Kidney capillary endothelial cell (primary cell): ENCODE measurements around the gene RTN4IP1.

ENCODE experiments used
- DNase-seq: peaks from one replicate; pipeline ENCODE4 v3.0.0-alpha.2; 2018; ENCODE audit warnings: low spot score

RTN4IP1 gene

DNA sequence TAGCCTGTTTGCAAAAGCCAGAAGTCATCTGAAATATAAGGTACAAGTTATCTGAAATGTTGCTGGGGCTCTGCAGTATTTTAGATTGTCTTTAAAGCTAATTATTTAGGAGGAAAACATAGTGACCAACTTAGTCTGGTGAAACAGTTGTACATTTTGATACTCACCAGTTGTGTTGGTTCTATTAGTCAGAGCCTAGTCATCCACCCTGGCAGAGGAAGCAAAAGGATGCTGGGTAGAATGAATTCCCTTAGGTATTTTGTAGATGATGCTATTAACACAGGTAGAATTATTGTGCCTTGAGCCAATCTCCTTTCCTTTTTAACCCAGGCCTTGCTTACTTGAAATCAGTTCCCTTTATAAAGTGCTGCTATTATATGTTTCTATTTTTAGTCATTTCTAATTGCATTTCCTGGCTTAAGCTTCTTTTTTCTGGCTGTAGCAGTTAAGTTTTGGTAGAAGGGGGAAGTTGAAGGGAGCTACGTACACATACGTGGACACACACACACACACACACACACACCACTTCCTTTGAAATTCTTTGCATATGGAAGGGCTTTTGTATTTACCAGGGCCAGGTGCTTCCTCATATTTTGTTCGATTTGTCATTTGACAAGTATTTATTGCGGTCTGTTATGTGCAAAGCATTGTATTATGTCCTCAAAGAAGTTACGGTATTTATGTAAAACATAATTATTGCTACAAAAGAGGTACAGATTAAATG, 82.4 kb downstream of the RTN4IP1 start:
- peak; percentile 92 for DNase-seq

DNA sequence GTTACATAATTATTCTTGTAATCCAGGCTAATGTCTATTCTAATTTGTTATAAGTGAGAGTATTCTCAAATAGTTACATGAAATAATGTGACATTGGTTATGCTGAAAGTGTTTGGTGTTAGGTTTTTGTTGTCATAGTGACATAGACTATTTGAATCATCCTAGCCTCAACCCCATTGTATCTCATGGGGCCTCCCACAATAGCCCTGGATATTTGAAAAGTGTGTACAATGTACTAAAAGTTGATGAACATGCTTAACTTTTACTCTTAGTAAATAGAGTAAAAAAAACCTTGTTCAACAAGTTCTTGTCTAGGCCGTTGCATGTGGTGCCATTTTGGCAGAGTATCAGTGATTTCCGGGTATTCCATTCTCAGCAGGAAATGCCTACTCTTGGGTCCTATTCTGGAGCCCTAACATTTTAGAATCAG, 83.0 kb downstream of the RTN4IP1 start:
- DNase-seq = peak; percentile 77

DNA sequence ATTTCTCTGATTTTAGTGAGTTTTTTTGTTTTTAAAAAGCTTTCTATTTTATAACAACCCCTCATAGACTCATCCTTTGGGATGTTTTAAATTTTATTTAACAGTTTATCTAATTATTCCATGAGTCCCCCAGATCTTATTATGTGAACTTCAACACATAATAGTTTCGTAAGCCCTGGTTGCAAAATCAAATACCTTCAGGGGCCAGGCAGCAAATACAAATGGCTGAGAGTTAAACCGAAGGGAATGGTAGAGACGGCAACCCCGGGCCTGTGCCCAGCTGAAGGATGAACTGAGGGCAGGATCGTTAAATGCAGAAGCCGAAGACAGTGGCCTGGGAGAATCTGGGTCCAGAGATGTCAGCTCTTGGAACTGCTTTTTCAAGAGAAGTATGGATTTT, 88.4 kb downstream of the RTN4IP1 start:
- no peak for DNase-seq

DNA sequence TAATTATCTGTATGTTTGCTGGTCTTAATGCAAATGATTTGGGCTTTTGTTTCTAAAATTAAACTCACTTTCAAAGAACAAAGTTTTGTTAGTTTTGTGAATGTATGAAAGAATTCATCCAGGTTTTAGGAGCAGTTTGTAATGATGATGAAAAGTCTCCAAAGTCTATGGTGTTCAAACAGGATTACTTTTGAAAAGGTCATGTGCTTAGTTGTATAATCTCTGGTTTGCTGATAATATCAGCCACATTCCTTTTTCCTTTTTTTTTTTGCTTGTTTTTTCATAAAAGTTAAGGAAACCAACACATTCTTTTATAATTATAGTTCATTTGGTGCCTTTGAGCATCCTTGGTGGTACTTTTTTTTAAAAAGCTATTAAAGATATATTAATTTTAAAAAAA, 88.9 kb downstream of the RTN4IP1 start:
- no peak for DNase-seq

DNA sequence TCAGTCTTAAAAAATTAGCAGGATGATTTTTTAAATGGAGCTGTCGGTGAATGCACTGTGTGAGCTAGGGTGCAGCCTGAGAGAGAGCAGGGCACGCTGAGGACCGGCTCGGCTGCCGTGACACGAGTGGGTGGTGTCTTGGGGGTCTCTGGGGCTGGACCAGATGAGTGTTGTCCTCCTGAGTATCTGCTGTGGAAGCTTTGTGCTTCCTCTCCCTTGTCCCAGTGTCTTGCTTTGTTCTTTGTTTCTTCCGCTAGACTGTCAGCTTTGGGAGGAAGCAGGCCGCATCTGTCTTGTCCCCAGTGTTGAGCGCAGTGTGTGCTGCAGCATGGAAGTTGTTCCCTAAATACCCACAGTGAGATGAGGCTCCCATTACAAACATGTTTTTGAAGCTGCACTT, 89.4 kb downstream of the RTN4IP1 start:
- no peak for DNase-seq

DNA sequence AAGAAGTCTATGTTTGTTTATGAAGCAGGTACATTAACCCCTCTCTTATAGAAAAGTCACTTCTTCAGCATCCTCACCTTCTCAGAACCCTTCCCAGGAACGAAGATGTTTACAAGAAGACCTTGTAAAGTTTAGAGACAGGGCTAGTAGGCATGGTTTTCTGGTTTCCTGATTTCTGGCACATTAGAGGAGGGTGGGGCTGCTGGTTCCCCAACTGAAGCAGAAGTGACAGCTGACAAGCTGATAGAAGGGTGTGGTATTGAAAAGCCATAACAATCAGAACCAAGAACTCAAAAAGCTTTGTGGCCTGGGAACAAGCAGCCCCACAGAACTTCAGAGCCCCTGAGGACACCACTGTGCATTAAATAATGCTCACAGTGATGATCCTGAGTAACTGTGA, 91.2 kb downstream of the RTN4IP1 start:
- DNase-seq = no peak

DNA sequence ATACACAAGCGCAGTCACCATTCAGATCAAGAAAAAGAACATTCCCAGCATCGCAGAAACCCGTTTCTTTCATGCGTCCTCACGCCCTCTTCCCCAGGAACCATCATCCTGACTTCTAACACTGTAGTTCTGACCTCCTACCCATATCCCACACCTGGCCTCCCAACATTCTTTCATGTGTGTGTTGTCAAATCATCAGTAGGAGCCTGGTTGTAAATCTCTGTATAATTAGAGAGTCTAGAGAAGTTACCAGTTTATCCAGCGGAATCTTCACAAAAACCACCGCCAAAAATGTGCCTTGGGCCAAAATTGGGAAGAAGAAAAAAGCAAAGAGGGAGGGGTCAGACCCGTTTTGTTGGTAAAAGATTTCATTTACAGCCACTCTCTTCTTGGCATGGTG, 91.6 kb downstream of the RTN4IP1 start:
- no peak for DNase-seq

DNA sequence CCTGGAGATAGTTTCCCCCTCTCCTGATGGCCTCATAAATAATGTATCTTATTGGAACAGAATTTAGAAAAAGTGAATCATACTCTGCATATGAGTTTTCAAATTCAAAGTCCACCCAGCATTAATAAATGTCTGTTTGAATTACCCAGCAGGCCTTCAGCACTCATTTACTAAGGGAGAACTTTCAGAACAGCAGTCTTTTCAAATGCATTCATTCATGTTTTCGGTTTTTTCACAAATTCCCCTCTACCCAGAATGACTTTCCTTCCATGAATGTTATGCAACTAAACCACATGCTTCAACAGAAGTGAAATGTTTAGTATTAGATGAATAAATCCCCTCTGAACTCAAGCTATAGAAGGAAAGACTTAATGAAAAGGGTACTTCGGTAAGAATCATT, 92.4 kb downstream of the RTN4IP1 start:
- no peak for DNase-seq

DNA sequence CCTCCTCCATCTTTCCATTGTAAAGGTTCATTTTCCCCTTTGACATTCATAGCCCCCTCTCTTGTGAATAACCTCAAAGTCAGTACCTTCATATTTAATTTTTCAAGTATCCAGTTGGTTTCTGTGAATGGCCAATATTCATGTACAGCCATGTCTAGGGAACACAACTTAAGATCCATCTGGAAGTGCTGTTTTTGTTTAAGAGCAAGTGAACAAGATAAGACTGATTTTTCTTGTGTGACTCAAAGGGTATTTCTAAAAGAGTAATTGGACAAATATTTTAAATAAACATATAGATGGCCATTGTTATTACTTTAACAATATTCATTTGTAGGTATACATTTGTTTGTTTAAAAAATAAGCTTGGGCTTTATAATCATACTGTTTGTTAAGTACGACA, 92.9 kb downstream of the RTN4IP1 start:
- no peak for DNase-seq

DNA sequence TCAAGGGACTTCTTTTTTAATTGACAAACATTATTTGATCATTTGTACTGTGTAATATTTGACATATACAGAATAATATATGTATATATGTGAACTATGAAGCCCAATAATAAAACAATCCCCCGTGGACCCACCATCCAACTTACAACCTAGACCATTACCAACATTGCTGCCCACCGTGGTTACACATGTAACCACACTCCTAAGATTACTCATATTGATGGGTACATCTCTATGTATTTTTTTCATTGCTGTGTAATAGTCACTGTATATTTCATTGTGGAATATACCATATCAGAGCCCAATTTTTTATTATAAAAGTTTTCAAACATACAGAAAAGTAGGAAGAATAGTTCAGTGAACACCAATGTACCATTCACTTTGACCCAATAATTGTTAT, 94.3 kb downstream of the RTN4IP1 start:
- no peak for DNase-seq

DNA sequence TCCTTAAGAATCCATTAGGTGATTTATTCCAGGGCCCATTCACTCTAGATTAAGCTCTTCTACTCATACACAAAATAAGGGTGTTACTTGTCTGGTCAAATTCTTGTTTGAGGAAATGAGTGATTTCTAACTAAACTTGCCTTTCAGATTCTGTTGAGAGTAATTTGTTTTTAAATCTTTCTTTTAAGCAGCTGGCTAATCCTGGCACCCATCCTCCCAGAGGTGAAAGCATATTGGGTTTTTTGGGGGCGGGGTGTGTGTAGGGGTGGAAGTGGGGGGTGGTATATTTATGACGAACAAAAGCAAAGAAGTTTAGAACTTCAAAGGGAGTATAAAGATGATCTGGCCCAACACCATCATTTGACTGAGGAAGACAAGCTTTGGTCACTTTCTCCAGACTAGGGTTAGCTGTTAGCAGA, 94.7 kb downstream of the RTN4IP1 start:
- no peak for DNase-seq

DNA sequence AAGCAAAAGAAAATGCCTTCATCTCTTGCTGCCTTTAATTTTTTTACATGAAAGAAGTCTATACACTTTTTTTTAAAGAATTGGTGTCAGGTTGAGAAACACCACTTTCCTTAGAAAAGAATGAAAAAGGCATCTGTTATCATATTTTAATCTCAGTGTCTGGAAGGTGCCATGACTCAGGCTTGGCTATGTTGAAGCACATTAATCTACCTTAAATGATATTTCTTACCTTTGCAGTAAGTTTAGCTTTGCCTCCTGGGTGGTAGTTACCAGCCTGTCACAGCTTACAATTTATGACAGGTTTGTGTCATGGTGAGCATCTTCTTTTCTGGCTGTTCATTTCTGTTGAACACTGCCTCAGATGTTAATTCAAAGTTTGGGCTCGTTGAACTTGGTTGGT, 95.3 kb downstream of the RTN4IP1 start:
- DNase-seq = no peak

DNA sequence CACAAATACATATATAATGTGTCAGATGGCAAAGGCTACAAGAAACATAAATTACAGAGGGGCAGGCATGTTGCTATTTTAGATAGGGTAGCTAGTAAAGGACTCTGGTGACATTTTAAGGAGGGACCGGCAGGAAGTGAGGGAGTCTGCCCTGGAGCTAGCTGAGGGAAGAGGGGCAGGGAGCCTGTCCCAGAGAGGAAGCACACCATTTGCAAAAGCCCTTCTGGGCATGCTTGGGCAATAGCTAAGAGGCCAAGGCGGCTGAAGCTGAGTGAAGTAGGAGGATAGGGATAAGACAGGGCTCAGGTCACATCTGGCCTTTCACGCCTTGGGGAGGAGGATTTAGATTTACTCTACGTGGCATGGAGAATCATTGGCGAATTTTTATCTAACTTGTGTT, 96.2 kb downstream of the RTN4IP1 start:
- DNase-seq = no peak

DNA sequence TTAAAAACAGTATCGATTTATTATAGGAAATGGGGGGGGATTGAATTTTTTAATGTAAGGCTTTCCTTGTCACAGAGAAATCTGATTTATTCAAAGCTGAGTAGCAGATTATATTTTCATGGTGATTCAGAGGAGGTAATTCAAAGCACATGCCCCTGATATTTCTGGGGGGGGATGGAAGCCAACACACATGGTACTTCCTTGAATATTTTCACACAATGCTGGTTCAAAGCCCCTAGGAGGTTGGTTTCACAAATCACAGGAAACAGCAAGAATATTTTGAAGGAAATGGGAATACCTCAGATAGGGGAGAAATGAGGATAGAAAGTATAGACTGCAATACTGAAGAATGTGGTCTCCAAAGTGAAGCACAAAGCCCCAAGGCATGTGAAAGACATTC, 98.8 kb downstream of the RTN4IP1 start:
- peak; percentile 81 for DNase-seq

DNA sequence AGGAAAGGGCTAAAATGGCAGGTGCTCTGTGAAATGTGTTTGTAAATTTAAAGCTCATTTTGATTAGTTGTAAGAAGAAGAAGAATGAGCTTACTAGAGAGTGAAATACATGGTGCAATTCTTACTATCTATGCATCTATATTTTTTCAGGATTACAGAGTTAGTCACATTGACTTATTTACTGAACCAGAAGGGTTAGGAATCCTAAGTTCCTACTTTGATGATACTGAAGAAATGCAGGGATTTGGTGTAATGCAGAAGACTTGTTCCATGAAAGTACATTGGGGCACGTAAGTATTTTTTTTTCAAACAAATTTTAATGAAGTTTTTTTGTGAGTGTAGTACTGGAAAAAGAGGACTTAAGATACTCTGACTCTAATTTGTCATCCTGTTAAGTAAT, 99.3 kb downstream of the RTN4IP1 start:
- no peak for DNase-seq

DNA sequence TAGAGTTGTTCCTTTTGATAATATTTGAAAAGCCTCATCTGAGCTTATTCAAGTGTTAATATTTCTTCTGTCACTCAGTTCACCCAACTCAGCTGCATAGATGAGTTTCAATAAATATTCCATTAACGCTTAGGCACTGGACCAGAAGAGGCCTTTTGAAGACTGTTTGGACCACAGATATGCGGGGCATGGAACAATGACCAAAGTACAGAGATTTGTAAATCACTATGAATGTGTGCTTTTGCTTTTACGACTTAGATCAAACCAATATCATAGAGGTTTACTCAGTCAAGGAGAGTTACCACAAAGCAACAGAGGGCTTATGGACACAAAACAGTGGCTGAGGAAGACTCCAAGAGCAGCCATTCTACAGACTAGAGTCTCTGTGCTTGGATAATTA, 99.9 kb downstream of the RTN4IP1 start:
- no peak for DNase-seq

DNA sequence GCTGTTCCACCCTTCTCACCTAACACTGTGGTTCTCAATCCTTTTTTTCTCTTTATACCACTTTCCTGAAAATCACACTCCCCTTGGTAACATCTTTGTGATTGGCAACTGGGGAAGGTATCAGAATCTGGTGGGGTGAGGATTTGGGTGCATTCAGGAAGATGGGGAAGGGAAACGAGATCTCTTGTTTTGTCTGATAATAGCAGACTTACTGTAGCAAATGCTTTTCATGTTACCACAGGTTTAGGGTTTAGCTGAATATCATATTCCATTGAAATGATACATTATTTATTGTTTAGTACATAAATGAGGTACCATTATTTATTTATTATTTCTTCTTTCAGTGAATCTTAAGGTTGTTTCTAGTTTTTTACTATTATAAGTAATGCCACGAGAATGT, 100.8 kb downstream of the RTN4IP1 start:
- DNase-seq = no peak

DNA sequence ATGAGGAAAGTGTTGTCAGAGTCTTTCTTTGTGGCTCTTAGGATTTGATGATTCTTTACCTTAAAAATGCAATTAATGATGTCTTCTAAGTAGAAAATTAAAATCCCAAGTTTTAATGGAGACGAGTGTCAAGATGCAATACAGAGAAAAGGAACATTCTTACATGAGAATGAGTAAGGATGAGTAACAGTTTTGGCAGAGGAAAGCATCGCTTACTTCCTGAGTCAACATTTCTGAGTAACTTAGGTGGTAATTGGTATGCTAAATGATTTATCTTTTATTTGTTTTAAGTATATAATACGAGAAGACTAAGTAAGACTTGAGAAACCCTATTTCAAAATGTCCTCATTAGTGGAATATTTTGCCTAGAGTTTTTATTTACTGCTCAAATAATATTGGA, 101.3 kb downstream of the RTN4IP1 start:
- DNase-seq = peak; percentile 93

DNA sequence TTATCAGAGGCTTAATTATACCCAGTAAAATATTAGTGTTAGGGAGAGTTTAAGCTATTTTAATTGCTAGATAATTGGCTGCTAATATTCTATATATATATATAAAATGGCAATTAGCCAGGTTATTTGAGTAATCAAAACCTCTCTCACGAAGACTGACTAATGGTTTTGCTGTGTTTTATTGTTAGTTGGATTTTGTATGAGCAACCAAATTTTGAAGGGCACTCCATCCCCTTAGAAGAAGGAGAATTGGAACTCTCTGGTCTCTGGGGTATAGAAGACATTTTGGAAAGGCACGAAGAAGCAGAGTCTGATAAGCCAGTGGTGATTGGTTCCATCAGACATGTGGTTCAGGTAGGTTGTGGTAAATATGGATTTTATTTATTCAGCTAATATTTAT, 102.2 kb downstream of the RTN4IP1 start:
- DNase-seq = no peak

DNA sequence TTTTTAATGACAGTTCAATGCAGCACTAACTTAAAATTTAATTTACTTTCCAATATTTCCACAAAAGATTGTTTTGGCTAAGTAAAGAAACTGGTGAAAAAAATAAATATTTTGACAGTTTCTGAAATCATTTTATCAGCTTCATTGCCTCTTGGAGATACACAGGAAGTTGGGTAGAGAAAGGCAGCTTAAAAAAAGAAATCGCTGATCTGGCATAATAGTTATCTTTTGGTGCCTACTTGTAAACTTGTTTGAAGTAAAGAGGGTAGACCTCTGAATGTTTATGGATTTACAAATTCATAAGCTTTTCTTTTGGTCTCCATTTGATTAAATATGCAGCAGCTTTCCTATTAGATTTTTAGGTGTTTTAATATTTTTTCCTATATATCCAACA, 103.4 kb downstream of the RTN4IP1 start:
- DNase-seq = no peak

DNA sequence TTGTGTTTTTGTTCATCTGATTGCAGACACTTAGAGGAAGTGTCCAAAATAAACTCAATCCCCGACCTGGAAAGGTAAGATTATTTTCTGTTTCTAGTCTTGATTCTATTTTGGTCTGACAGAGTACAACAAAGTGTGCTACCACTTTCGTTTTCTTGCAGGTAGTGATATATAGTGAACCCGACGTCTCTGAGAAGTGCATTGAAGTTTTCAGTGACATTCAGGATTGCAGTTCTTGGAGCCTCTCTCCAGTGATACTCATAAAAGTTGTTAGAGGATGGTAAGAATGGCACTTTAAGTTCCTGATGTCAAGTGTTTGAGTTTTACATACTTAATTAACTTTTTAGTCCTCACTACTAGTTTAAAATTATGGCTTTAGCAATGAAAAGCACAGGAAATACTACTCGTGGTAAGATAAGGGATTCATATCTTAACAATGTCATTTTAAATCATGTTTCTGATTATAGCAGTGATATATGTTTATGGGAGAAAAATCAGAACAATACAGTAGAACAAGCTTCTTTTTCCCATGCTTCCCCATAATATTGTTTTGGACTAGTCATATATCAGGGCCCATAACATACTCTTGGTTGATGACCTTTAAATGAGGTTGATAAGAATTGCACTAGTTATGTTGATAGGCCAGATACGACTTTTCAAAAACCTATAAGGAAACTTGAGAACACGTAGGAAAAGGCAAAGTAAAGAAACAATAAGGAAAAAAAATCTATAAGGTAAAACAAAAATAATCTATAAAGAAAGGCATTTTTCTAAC, 104.0 kb downstream of the RTN4IP1 start:
- DNase-seq = no peak

DNA sequence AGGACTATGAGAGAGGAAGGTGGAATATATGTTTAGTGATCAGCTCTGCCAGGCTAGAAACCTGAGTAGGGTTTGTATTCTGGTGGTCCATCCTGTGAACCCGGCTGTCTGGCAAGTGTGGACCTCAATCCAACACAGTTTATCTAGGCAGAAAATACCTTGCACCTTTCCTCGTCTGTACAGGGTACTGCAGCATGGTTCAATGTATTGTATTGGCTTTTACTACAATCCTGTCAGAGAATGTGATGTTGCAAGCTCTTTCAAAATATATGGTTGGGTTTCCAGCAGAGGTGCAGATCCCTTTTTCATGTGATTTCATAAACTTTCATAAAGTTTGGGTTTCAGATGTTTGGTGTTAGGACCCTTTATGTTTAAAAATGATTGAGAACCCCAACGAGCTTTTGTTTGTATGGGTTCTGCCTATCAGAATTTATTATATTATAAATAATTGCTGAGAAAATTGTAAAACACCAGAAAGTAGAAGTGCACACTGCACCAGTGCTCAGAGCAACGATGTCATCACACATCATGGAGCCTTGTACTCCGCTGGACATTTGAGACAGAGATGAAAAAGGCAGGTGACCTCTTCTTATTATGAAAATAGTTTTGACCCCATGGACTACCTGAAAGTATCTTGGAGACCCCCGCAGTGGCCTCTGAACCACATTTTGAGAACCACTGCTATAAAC, 106.6 kb downstream of the RTN4IP1 start:
- DNase-seq = no peak
